A673 (cell line): ENCODE results near the gene IL19.

Experiments
- EZH2 ChIP-seq: fragments of 200-600 bp; sonication (generic); IDR thresholded peaks from 2 replicates; pipeline ENCODE4 v1.6.1; 2017; ENCODE audit warnings: borderline replicate concordance, low read depth, mild to moderate bottlenecking, mixed read lengths, antibody characterized with exemption, low read length; ENCODE audit not compliant: poor library complexity, severe bottlenecking
- TF ChIP-seq, protein P1 (sequence below): fragments of 300-800, 200-600 bp; sonication (generic); conservative IDR thresholded peaks from 2 replicates; pipeline ENCODE4 v1.5.1; 2017; ENCODE audit warnings: low read depth, mild to moderate bottlenecking, antibody characterized with exemption, low read length, moderate library complexity, mixed read lengths

- TF ChIP-seq, protein P1, sequence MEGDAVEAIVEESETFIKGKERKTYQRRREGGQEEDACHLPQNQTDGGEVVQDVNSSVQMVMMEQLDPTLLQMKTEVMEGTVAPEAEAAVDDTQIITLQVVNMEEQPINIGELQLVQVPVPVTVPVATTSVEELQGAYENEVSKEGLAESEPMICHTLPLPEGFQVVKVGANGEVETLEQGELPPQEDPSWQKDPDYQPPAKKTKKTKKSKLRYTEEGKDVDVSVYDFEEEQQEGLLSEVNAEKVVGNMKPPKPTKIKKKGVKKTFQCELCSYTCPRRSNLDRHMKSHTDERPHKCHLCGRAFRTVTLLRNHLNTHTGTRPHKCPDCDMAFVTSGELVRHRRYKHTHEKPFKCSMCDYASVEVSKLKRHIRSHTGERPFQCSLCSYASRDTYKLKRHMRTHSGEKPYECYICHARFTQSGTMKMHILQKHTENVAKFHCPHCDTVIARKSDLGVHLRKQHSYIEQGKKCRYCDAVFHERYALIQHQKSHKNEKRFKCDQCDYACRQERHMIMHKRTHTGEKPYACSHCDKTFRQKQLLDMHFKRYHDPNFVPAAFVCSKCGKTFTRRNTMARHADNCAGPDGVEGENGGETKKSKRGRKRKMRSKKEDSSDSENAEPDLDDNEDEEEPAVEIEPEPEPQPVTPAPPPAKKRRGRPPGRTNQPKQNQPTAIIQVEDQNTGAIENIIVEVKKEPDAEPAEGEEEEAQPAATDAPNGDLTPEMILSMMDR = no peak
- TF ChIP-seq EZH2 = no peak
Measured at GRCh38 chr1:206886831-206887230, 116.3 kb downstream of the IL19 start.
